NB4 (cell line): Measurements from ENCODE around the gene TENM4.

Experiments
- DNase-seq: peaks from one replicate; pipeline ENCODE4 v3.0.0; 2010; ENCODE audit warnings: low read depth
- H3K4me3 ChIP-seq: one replicate; pipeline ENCODE4 v1.5.1; 2011; ENCODE audit warnings: mild to moderate bottlenecking, low read depth, low read length, moderate library complexity
- MYC ChIP-seq: IDR thresholded peaks from 2 replicates; pipeline ENCODE4 v1.6.1; 2011; ENCODE audit warnings: low read depth, low read length
- POLR2A ChIP-seq: IDR thresholded peaks from 2 replicates; pipeline ENCODE4 v1.6.1; 2011; ENCODE audit warnings: mild to moderate bottlenecking; ENCODE audit not compliant: insufficient read length; ENCODE audit errors: extremely low read depth
- TF ChIP-seq, protein P1 (sequence below): IDR thresholded peaks from 2 replicates; pipeline ENCODE4 v1.6.1; 2011; ENCODE audit warnings: low read depth, low read length
- TF ChIP-seq, protein P2 (sequence below): IDR thresholded peaks from one replicate; pipeline ENCODE4 v1.5.1; 2012; ENCODE audit warnings: low read depth, low read length

The TENM4 gene

GRCh38 chr11:79456501-79456900 is 15.7 kb upstream of the TENM4 start:
- no peak for DNase-seq
- TF ChIP-seq, protein P1, sequence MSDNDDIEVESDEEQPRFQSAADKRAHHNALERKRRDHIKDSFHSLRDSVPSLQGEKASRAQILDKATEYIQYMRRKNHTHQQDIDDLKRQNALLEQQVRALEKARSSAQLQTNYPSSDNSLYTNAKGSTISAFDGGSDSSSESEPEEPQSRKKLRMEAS = no peak
- no peak for TF ChIP-seq MYC
- no peak for TF ChIP-seq POLR2A
- no peak overlapping the region for H3K4me3 ChIP-seq

DNA sequence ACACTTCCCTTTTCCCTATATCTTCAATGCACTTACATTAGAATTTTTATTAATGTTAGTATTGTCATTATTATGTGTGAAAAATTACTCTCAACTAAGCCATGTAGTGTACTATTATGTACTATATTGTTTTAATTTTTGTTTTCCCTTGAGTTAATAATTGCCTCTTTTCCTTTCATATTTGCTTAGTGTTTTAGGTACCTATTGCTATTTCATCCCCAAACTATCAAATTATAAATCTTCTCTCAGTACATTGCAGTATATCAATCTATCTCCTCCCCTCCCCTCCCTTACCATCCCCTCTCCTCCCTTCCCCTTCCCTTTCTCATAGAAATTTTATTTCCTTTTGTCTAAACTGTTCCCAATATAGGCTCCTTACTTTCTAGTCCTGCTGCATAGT is 12.8 kb upstream of the TENM4 start:
- H3K4me3 ChIP-seq = no peak overlapping the region
- TF ChIP-seq POLR2A (no peak), MYC (no peak)
- TF ChIP-seq, protein P1 = no peak
- TF ChIP-seq, protein P2, sequence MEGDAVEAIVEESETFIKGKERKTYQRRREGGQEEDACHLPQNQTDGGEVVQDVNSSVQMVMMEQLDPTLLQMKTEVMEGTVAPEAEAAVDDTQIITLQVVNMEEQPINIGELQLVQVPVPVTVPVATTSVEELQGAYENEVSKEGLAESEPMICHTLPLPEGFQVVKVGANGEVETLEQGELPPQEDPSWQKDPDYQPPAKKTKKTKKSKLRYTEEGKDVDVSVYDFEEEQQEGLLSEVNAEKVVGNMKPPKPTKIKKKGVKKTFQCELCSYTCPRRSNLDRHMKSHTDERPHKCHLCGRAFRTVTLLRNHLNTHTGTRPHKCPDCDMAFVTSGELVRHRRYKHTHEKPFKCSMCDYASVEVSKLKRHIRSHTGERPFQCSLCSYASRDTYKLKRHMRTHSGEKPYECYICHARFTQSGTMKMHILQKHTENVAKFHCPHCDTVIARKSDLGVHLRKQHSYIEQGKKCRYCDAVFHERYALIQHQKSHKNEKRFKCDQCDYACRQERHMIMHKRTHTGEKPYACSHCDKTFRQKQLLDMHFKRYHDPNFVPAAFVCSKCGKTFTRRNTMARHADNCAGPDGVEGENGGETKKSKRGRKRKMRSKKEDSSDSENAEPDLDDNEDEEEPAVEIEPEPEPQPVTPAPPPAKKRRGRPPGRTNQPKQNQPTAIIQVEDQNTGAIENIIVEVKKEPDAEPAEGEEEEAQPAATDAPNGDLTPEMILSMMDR = no peak
- DNase-seq = no peak

DNA sequence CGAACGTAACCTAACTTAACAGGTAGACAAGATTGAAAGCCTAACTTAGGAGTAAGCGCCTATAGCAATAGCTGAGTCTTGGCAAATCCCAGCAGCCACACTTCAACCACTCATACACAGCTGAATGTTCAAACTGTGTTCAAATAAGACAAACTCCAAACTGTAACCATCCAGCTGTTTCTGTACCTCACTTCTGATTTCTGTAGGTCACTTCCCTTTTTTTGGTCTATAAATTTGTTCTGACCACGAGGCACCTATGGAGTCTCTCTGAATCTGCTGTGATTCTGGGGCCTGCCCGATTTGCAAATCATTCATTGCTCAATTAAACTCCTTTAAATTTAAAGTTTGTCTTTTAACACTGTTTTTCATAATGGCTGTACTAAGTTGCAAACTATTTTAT is 8.2 kb upstream of the TENM4 start:
- no peak for TF ChIP-seq POLR2A
- TF ChIP-seq, protein P2 = no peak
- TF ChIP-seq, protein P1 = no peak
- TF ChIP-seq MYC = no peak
- no peak for DNase-seq
- no peak overlapping the region for H3K4me3 ChIP-seq

GRCh38 chr11:79447038-79447786 is 6.4 kb upstream of the TENM4 start:
- TF ChIP-seq POLR2A = no peak
- no peak for TF ChIP-seq MYC
- TF ChIP-seq, protein P2 = no peak
- TF ChIP-seq, protein P1 = no peak
- H3K4me3 ChIP-seq = no peak overlapping the region
- DNase-seq = no peak

- no peak for DNase-seq
- TF ChIP-seq POLR2A (no peak), MYC (no peak)
- TF ChIP-seq, protein P1 = no peak
- TF ChIP-seq, protein P2 = no peak
- H3K4me3 ChIP-seq = no peak overlapping the region
These were observed 4.1 kb upstream of the TENM4 start for GRCh38 chr11:79444923-79445322.

GRCh38 chr11:79441461-79441875 is 638 bp upstream of the TENM4 start:
- TF ChIP-seq MYC = no peak
- TF ChIP-seq, protein P2 = no peak
- TF ChIP-seq, protein P1 = no peak
- no peak for TF ChIP-seq POLR2A
- no peak overlapping the region for H3K4me3 ChIP-seq
- DNase-seq = peak; percentile 25
